Right kidney (tissue), 1 donor: Measurements from ENCODE around the gene GNG11.
A peak's percentile ranks its signal among the peaks of the same experiment; 100 is the strongest.
"Not testable (repeated sequence)": the region's sequence is repeated elsewhere in the genome, so short reads cannot be mapped to it uniquely, and the experiment has no call there.

Experiments used
- DNase-seq: peaks from one replicate; pipeline ENCODE4 v3.0.0-alpha.2; 2016

The GNG11 gene

GRCh38 chr7:93910076-93910994 is 11.2 kb upstream of the GNG11 start:
- DNase-seq = no peak

GRCh38 chr7:93911242-93911641 is 10.3 kb upstream of the GNG11 start:
- not testable (repeated sequence) for DNase-seq

- not testable (repeated sequence) for DNase-seq
Observed at GRCh38 chr7:93911661-93912060, 9.9 kb upstream of the GNG11 start.

GRCh38 chr7:93913197-93913596 is 8.3 kb upstream of the GNG11 start:
- no peak for DNase-seq

- DNase-seq = no peak
Observed at GRCh38 chr7:93914581-93915066, 6.9 kb upstream of the GNG11 start.

- DNase-seq = not testable (repeated sequence)
Observed at GRCh38 chr7:93915206-93915842, 6.2 kb upstream of the GNG11 start.

GRCh38 chr7:93915888-93916287 is 5.6 kb upstream of the GNG11 start:
- not testable (repeated sequence) for DNase-seq

- DNase-seq = not testable (repeated sequence)
Observed at GRCh38 chr7:93916315-93916714, 5.2 kb upstream of the GNG11 start.

GRCh38 chr7:93920496-93921182 is 896 bp upstream of the GNG11 start:
- peak; percentile 39 for DNase-seq

GRCh38 chr7:93921186-93921585 is 349 bp upstream of the GNG11 start:
- DNase-seq = no peak

GRCh38 chr7:93923296-93923695 is 1.8 kb downstream of the GNG11 start:
- no peak for DNase-seq

GRCh38 chr7:93923942-93924341 is 2.4 kb downstream of the GNG11 start:
- no peak for DNase-seq

GRCh38 chr7:93926800-93927199 is 5.3 kb downstream of the GNG11 start:
- no peak for DNase-seq

GRCh38 chr7:93927585-93927984 is 6.0 kb downstream of the GNG11 start:
- no peak for DNase-seq

- DNase-seq = no peak
Observed at GRCh38 chr7:93931655-93932054, 10.1 kb downstream of the GNG11 start.

GRCh38 chr7:93933156-93933555 is 11.6 kb downstream of the GNG11 start:
- DNase-seq = no peak

- DNase-seq = no peak
Observed at GRCh38 chr7:93935102-93935501, 13.6 kb downstream of the GNG11 start.

- no peak for DNase-seq
Observed at GRCh38 chr7:93937818-93938217, 16.3 kb downstream of the GNG11 start.

GRCh38 chr7:93938293-93938692 is 16.8 kb downstream of the GNG11 start:
- no peak for DNase-seq

GRCh38 chr7:93941945-93942344 is 20.4 kb downstream of the GNG11 start:
- DNase-seq = no peak

GRCh38 chr7:93943816-93944540 is 22.4 kb downstream of the GNG11 start:
- no peak for DNase-seq

- DNase-seq = no peak
Observed at GRCh38 chr7:93944673-93945072, 23.1 kb downstream of the GNG11 start.
